ENCODE data around the gene KRT35.

The KRT35 gene

DNA sequence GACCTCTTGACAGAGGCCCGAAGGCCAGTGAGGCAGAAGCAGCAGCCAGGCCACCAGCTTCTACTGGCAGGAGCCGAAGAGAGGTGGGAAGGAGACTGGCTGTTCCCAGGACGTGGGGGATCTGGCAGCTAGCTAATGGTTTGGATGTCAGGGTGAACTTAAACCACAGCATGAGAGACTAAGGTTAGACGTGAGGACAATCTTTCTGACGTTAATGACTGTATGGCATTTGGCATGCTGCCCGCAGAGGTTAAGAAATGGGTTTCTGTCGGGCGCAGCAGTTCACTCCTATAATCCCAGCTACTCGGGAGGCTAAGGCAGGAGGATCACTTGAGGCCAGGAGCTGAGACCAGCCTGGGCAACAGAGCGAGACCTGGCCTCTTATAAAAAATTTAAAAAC, 30.8 kb upstream of the KRT35 start:
- DNase-seq (ENCODE audit: low read depth), result no peak

DNA sequence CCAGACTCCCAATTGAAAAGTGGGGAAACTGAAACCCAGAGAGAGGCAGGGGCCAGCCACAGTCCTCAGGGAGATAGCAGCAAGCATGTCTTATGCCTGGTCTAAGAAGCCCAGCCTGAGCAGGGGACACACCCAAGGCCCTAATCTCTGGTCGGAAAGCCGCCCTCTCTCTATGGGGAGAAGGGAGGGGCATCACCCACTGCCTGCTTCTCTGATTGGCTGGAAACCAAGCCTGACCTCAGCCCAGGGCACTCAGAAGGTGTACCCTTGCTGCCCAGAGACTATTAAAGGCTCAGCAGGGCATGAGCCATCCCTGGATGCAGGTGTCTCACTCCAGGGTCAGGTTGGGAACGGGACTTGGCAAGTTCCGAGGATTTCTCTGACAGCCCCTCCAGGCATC, 30.2 kb upstream of the KRT35 start:
- DNase-seq (ENCODE audit: low read depth), result no peak

DNA sequence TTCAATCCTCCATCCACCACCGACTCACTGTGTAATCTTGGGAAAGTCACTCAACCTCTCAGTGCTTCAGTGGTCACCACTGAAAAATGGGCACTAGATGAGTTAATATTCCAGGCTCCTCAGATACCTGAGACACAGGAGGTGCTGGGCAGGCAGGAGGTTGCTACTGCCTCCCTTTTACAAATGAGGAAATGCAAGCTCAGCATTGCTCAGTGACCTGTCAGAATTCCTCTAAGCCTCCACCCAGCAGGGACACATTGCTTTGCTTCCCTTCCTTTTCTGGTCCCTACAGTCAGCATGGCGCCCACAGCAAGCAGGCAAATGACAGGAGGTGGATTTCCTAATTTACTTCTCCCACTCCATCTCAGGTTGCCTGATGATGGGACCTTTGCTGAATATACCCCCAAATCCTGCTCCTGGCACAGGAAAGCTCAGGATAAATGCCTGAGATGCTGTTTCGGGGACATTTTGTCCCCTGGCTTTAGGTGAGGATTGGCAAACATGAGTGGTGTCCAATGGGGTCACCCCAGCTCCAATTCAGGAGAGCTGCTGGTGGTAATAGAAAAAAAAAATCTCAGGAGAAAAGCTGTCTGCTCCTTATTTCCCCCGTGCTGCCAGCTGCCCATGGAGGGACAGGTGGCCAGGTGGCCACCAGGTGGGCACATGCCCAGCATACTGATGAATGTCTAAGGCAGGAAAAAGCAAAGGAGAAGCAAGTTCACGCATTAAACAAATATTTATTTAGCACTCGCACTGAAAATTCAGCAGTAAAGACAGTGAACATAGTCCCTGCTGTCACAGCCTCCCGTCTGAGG, 29.5 kb upstream of the KRT35 start:
- no peak for DNase-seq (ENCODE audit: low read depth)

DNA sequence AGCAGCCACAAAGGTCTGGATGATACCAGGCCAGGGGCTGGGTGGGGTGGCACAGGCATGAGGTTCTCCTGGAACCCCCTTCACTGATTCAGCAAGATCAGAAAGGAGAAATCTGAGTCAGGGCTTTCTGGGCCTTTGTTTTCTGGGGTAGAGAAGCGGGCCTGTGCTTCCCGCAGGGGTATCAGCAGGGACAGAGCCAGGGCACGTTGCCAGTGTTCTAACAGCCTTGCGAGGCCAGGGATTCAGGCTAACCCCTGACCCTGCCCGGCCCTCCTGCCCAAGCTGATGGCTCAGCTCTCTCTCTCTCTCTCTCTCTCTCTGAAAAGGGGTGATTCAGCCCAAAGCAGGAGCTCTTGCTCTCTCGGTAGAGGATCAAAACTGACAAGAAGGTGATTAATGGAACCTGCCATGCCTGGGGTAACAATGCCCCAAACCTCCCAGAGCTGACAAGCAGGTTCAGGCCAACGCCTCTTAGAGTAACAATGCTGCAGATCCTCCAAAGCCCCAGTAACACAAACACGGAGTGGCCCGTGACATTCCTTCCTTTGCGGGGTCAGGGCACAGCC, 26.4 kb upstream of the KRT35 start:
- no peak for DNase-seq (ENCODE audit: low read depth)

DNA sequence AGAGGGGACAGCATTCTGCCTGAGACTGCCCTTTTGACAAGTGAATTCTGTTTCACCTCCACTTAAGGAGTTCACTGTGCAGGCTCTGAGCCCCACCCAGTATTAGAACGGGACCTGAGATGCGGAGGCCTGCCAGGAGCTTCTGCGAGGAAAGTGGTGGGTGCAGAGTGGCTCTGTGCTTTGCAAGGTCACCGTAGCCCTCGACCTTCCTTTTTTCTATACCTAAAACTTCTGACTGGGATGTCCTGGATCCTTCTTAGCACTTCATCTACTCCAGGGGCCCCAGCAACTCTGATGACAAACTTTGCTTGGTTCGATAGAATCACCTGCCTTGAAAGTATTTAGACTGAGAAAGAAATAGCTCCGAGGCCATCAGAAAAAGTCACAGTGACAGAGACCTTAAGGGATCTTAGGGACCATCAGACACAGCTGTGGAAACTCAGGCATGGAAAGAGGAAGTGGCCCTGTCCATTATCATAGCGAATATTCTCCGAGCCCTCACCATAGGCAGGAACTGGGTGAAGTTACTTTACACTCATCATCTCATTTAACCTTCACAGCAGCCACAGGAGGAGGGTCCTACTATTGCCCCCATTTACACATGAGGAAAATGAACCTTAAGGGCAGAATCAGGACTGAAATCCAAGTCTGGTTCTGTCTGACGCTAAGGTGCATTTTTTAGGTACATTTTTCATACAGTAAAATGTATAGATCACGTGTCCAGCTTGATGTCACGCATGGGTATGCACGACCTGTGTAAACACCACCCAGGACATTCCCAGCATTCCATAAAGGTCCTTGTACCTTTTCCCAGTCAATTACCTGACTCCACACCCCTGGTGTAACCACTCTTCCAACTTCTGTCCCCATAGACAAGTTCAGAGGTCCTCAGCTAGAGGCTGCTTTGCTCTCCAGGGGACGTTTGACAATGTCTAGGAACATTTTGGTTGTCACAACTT, 25.1 kb upstream of the KRT35 start:
- no peak for DNase-seq (ENCODE audit: low read depth)

DNA sequence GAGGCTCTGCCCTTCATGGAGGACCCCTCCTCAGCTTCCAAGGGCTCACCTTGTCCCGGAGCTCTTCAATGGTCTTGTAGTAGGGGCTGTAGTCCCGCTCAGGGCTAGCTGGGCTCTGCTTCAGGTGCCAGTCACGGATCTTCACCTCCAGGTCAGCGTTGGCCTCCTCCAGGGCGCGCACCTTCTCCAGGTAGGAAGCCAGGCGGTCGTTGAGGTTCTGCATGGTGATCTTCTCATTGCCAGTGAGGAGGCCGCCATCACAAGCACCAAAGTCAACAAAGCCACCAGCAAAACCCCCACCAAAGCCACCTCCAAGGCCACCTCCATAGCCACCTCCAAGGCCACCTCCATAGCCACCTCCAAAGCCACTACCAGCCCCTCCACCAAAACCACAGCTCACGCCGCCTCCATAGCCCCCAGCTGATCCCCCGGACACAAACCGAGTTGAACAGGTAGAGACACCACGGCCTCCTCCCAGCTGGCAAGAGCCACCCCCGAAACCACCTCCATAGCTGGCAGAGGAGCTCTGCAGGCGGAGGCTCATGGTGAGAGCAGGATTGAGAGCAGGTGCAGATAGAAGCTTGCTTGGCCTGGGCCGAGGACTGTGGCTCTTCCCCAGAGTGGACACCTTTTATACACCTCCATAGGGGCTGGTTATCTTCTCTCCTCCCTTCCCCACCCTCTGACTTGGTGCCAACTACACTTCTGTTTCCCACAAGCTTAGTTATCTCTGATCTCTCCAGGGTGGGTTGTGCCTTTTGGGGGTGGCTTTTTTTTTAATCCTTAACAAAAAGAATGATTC, 24.3 kb upstream of the KRT35 start, which contains the start of gene KRT13:
KRT13 (minus strand) TSS at position 606 of the 802 bp plus-strand sequence; CDS start at position 544, 62 bp downstream.
- no peak for DNase-seq (ENCODE audit: low read depth)

DNA sequence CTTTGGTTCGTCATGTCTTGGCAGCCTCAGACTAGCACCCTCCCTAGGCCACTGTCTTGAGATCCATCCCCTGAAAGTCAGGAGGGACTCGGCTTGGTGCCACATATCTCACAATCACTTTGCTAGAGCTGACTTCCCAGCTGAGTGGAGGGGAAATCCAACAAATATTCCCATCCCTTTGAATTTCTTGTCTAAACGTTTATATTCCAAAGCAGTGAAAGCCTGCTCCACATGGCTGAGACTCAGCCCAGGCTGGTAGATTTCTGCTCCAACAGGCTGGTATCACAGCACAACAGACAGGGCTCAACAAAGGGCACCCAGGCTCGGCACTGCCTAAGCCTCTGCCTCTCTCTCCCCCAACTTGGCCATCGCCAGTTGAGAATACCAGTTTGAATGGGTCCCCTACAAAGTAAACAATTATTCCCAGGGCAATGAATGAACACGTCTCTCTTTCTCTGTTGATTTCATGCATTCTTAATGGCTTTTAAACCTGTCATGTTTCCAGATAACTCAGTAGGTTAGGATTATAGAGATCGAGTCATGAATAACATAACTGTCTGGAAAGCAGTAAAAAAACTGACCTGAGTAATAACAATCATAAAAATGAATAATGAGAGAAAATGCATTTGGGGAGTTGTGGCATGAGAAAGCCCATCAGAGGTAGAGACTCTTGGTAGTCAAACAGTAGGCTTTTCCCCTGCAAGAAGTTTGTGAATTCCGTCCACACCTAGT, 23.5 kb upstream of the KRT35 start:
- DNase-seq (ENCODE audit: low read depth), result no peak

DNA sequence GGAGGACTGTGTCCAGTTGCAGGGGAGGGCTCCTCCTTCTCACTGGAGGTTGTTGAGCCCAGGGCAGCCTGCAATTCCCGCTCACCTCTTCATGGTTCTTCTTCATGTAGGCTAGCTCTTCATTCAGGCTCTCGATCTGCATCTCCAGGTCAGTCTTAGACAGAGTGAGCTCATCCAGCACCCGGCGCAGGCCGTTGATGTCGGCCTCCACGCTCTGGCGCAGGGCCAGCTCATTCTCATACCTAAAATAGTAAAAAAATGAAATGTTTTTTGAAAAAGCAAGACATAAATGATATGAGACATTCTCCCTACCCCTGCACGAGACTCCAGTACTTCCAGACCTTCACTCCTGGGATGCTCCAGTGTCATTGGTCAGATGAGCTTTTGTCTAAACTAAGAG, 22.3 kb upstream of the KRT35 start:
- DNase-seq (ENCODE audit: low read depth), result no peak

DNA sequence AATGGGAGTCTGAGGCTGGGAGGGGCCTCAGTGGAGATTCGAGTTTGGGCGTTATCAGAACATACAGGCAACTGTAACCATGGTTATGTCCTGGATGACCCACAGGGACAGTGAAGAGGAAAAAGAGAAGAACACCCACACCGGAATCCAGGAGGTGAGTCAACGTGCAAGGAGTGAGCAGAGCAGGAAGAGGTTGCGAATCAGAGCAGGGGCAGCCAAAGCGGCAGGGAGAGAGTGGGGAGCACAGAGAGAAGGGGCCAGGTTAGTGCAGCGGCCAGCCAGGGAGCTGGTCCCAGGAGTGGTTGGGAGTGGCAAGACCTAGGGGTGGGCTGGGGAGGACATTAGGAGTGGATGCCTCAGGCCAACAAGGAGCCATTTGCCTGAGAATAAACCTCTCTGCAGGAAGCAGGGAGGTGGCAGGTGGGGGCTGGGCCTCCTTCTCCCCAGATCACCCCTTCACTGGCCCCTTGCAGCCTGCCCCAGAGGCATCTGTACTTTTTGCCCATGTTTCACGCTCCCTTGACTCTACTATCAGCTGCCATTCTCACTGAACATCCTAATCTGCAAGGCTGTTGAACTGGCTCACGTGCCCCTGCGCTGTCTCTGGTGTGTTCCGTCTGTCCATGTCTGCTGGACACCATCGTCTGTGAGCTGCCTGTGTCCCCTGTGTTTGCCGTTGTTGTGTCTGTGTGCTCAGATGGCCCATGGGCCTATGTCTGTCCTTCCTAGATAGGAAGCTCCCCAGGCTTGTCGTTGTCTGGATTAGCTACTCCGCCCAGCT, 19.4 kb upstream of the KRT35 start:
- no peak for DNase-seq (ENCODE audit: low read depth)

DNA sequence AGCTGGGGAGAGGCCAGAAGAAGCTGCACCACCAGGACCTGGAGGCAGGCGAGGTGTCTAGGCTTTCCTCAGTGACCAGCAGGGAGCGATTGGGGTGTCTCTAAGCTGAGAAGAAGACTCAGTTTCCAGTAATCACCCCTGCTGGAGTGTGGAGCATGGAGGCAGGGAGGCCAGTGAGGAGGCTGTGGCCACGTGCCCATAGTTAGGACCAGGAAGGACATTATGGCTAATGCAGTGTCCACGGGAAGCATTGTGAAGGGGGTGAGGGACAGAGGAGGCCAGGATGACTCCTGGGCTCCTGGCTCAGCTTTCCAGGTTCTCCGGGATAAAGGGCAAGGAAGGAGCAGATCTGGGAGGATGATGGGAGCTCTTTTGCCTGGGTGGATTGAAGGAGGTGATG, 18.8 kb upstream of the KRT35 start:
- no peak for DNase-seq (ENCODE audit: low read depth)

DNA sequence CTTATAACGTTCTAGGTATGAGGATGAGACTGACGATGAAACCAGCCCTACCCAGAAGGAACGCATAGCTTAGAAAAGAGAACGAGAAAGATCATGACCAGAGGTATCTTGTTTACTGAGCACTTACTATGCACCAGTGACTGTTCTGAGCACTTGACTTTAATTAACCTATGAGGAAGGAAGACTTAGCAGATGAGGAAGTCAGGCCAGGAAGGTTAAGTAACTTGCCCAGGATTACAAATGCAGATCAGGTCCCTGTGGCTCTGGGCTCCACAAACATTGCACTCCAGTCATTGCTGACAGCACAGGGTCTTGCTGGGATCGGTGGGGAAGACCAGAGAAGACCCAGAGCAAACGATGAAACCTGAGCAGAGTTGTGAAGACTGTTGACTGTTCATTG, 17.3 kb upstream of the KRT35 start:
- DNase-seq (ENCODE audit: low read depth), result no peak

DNA sequence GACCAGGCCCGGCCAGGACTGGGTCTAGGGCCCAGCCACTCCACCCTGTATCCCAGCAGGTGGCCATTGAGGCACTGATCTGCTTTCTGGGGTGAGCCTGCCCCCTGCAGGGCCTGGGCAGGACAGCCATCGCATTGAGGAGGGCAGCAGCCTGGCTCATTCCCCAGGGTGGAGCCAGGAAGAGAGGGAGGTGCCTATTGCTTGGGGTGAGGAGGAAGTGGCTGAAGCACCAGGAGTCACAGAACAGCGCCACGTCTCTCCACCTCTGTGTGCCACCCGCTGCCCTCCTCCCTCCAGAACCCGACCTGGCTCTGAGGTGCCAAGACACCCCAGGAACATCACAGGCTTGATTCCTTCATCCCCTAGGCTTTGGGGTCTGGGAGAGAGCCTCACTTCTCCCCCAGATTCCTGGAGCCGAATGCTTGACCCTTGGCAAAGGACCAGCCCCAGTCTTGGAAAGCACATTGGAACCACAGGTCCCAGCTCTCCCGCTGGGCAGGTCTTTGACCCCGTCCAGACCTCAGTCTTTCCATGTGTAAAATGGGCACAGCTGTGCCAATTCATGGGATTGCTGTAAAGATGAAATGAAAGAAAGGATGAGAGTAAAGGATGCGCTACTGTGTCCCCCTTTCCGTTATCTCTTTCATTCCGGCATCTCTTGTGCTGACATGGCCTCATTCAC, 16.0 kb upstream of the KRT35 start:
- peak; percentile 47 for DNase-seq (ENCODE audit: low read depth)

DNA sequence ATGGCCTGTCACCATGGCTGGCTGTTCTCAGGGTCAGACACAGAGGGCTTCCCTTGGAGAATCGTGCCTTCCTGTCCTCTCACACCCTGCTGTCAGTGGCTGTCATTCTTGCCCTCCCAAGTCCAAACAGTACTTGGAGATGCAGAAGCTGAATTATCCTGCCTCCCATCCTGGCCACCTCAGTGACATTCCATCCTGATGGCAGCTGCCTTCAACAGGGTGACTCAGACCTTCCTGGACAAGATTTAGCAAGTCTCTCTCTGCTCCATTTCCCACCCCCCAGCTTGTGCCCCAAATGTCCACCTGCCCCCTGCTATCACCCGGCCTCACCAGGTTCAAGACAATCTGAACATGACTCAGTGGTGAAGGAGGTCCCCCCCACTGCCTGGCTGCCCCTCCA, 13.6 kb upstream of the KRT35 start:
- no peak for DNase-seq (ENCODE audit: low read depth)

DNA sequence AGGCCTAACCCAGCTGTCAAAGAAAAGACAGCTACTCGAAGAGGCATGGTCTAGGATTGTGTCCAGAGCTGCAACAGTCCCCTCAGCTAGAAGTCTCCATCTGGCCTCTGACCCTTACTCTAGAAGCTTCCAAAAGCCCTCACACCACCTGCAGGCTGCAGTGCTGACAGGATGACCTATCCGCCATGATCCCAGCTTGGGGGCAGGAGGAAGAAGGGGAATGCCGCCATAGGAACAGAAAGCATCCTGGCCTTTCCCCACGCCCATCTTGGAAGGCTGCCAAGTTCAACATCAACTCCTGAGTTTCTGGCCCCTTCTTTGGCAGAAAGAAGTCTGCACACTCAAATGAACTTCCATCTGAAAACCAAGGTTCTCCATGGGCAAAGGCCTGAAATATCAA, 11.8 kb upstream of the KRT35 start:
- DNase-seq (ENCODE audit: low read depth), result no peak

DNA sequence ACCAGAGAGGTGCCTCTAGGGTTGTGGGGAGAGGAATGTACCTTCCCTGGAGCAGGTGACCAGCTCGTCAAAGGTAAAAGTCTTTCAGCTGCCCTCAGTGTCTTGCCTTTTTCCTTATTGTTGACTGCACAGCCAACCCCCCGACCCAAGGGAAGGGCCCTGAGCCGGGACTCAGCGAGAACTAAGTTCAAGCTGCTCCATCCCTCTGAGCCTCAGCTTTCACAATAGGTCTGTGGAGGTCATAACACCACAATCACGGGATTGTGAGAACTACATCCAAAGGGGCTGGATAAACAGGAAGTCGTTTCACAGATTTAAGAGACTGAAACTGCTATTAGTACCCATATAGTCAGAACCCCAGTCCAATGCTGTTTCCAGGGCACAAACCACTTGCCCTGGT, 11.4 kb upstream of the KRT35 start:
- no peak for DNase-seq (ENCODE audit: low read depth)

DNA sequence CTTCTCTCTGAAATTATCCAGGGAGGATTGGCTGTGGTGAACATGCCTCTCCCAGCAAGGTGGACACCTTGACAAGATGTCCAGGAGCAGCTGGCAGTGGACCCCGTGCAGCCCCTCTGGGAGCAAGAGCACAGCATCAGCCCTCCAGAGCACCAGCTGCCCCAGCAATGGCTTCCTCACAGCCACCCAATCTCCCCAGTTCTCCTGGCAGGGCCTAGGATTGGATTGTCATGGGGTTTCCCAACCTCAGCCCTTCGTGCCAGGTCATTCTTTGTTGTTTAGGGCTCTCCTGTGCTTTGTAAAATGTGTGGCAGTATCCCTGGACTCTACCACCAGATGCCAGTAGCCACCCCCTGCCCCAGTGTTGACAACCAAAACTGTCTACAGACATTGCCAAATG, 10.5 kb upstream of the KRT35 start:
- no peak for DNase-seq (ENCODE audit: low read depth)

DNA sequence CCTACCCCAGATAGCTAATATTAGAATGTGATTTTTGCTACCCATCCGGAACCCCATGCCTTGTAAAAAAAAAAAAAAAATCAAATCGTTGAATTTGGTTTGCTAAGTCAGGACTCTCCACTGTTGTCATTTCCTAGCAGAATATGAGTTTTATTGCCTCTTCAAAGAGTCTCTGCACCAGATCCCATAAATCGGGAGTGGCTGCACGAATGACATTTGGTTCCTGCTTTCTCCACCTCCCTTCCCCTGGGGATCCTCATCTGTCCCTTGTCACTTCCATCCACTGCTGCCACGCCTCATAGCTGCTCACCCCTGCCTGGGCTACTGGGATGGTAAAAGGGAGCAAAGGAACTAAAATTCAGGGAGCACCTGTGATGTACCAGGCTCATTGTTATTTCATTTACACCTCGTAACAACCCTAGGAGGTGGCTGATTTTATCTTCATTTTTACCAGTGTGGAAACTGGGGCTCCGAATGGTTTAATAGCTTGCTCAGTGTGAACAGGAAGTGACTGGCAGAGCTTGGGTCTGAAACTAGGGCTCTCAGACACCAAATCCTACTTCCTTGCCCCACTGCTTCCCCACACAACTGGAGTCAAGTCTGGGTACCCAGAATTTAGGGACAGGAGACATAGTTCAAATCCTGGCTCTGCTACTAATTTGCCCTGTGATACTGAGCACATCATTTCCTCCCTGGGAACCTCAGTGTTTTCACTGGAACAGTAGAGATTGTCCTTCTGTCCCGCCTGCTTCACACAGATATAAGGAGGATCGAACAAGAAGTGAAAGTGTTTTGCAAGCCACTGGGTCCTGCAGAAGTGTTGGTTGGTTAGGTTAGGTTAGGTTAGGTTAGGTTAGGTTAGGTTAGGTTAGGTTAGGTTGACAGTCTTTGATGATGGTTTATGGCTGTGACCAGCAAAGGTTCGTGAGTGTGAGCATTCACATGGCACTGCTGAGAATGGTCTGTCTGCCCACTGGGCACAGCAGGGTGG, 9.3 kb upstream of the KRT35 start:
- DNase-seq (ENCODE audit: low read depth), result no peak

DNA sequence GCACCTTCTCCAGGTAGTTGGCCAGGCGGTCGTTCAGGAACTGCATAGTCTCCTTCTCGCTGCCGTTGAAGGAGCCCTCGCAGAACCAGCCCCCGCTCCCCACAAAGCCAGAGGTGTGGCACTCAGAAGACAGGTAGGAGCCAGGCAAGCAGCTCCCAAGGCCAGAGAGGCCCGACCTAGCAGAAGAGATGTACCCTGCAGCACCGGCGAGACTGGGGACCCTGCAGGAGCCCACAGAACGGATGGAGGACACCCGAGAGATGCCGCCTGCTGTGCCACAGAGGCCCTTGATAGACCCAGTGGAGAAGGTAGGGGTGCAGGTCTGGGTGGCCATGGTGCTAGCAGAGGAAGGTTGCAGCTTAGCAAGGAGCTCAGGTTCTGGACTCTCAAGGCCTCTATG, 8.6 kb upstream of the KRT35 start, which contains the start of gene KRT36:
KRT36 (minus strand) TSS at position 380 of the 400 bp plus-strand sequence; CDS start at position 334, 46 bp downstream.
- no peak for DNase-seq (ENCODE audit: low read depth)

Measured in activated T-helper 1 cell treated with Interleukin-2 at 50 U/mL for 16 hours (primary cell).